ENCODE measurements around the gene GABRD.

Gene GABRD

GRCh38 chr1:1990222-1990621 lies 28.9 kb upstream of the GABRD start:
- no peak overlapping the region for H3K4me3 ChIP-seq (ENCODE audit: control insufficient read depth, low read depth, low read length)

GRCh38 chr1:1994536-1994935 lies 24.6 kb upstream of the GABRD start:
- no peak for TF ChIP-seq CTCF (IDR thresholded peaks at IDR 0.05; ENCODE audit: control insufficient read depth, insufficient read depth, low read depth, low read length, missing control alignments)

More at GRCh38 chr1:1990222-1990621, 28.9 kb upstream of the GABRD start:
- TF ChIP-seq CTCF (IDR thresholded peaks at IDR 0.05; ENCODE audit: control insufficient read depth, insufficient read depth, low read depth, low read length, missing control alignments) = no peak
- no peak for DNase-seq (ENCODE audit: low read depth)

GRCh38 chr1:1996207-1996651 lies 22.9 kb upstream of the GABRD start:
- H3K4me3 ChIP-seq (ENCODE audit: control insufficient read depth, low read depth, low read length) = no peak overlapping the region
- no peak for DNase-seq (ENCODE audit: low read depth)
- no peak for TF ChIP-seq CTCF (IDR thresholded peaks at IDR 0.05; ENCODE audit: control insufficient read depth, insufficient read depth, low read depth, low read length, missing control alignments)

More at GRCh38 chr1:1994536-1994935, 24.6 kb upstream of the GABRD start:
- DNase-seq (ENCODE audit: low read depth) = no peak
- no peak overlapping the region for H3K4me3 ChIP-seq (ENCODE audit: control insufficient read depth, low read depth, low read length)

- no peak overlapping the region for H3K4me3 ChIP-seq (ENCODE audit: control insufficient read depth, low read depth, low read length)
- no peak for DNase-seq (ENCODE audit: low read depth)
- no peak for TF ChIP-seq CTCF (IDR thresholded peaks at IDR 0.05; ENCODE audit: control insufficient read depth, insufficient read depth, low read depth, low read length, missing control alignments)
These were observed 21.6 kb upstream of the GABRD start for GRCh38 chr1:1997576-1997975.

- no peak overlapping the region for H3K4me3 ChIP-seq (ENCODE audit: control insufficient read depth, low read depth, low read length)
- DNase-seq (ENCODE audit: low read depth) = no peak
- no peak for TF ChIP-seq CTCF (IDR thresholded peaks at IDR 0.05; ENCODE audit: control insufficient read depth, insufficient read depth, low read depth, low read length, missing control alignments)
These were observed 18.7 kb upstream of the GABRD start for GRCh38 chr1:2000432-2000831.

GRCh38 chr1:2000850-2001249 lies 18.3 kb upstream of the GABRD start:
- no peak overlapping the region for H3K4me3 ChIP-seq (ENCODE audit: control insufficient read depth, low read depth, low read length)
- TF ChIP-seq CTCF (IDR thresholded peaks at IDR 0.05; ENCODE audit: control insufficient read depth, insufficient read depth, low read depth, low read length, missing control alignments) = no peak
- no peak for DNase-seq (ENCODE audit: low read depth)

Measured in AG09309 (cell line).